NCI-H774 (cell line): ENCODE data around the gene FOXB1.
A peak's percentile ranks its signal among the peaks of the same experiment; 100 is the strongest.

Source experiments
- DNase-seq: peaks from one replicate; lab custom pipeline; 2025; lab: John Stamatoyannopoulos, UW

The FOXB1 gene

GRCh38 chr15:60017538-60018520, 13.7 kb downstream of the FOXB1 start:
- no peak for DNase-seq

- DNase-seq = no peak
These were observed 16.6 kb downstream of the FOXB1 start for GRCh38 chr15:60020736-60021135.

DNA sequence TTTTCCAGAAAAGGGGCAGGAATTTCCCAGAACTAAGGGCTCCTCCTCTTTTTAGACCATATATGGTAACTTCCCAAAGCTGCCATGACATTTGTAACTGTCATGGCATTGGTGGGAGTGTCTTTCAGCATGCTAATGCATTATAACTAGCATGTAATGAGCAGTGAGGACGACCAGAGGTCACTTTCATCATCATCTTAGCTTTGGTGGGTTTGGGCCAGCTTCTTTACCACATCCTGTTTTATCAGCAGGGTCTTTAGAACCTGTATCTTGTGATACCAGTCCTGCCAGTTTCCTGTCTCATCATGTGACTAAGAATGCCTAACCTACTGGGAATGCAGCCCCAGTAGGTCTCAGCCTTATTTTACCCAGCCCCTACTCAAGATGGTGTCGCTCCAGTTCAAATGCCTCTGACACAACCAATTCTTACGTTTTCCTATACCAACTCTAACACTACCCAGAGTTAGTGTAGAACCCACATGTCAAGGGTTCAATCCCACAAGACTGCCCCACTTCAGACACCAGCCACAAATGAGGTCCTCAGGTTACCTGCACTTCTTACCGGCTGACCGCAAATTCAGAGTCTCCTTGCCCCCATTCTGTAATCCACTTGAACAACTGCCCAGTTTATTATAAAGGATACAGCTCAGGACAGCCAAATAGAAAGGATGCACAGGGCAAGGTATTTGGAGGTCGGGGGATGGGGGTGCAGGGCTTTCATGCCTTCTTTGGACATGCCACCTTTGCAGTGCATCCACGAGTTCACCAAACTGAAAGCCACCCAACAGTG, 17.7 kb downstream of the FOXB1 start:
- DNase-seq = no peak

- no peak for DNase-seq
These were observed 18.2 kb downstream of the FOXB1 start for GRCh38 chr15:60022379-60022741.

DNA sequence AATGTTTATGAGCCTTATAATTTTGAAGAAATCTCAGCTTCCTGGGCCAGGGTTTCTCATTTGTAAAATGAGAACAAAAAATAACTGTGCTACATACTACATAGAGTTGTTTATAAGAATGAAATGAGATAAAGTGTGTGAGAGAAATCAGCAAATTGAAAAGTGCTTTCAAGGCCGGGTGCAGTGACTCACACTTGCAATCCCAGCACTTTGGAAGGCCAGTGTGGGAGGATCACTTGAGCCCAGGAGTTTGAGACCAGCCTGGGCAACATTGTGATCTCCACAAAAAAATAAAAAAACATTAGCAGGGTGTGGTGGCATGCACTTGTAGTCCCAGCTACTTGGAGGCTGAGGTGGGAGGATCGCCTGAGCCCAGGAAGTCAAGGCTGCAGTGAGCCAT, 22.4 kb downstream of the FOXB1 start:
- no peak for DNase-seq

- peak; percentile 36 for DNase-seq
These were observed 31.2 kb downstream of the FOXB1 start for GRCh38 chr15:60035344-60035743.

- no peak for DNase-seq
These were observed 35.2 kb downstream of the FOXB1 start for GRCh38 chr15:60039316-60039715.

GRCh38 chr15:60043744-60044435, 39.8 kb downstream of the FOXB1 start:
- DNase-seq = no peak

DNA sequence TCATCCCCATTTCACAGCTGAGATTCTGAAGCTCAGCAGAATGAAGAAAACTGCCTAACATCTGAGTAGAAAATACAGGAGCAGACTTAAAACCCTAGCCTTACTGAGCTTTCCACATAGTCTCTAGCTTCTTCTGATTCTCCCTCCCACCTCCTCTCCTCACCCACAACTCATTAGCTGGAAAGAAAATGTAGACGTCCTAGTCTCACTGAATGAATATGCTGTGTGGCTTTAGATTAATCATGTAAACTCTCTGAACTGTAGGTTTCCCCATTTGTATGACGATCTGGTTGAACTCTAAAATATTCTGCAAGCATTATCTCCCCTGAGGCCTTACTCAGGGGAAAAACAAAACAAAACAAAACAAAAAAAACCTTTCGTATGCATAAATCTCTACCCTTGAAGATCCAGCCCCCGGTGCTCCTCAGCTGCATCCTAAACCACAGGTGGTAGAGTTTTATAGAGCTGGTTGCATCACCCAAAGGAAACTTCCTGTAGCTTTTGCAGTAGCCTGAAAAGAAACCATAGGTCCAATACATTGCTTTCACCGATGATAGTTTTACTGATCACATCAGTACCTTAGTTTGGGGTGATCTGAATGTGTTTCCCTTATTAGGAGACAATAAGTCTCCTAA, 40.6 kb downstream of the FOXB1 start:
- no peak for DNase-seq

DNA sequence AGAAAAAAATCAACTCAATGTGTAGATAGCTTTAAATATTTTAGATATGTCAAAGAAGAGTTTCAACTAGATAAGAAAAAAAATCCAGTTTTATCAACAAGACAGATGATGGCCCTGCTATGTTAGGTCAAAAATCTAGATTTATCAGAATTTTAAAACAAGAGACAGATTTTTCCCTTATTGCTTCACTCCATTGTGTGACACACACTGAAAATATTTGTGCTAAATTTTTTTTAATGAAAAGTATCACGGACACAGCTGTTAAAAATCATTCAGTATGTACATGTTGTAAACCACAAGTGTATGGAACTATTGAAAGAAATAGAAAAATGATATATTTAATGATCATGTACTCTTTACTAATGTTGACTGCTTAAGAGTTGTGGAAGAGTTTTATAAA, 43.6 kb downstream of the FOXB1 start:
- no peak for DNase-seq

- no peak for DNase-seq
These were observed 45.8 kb downstream of the FOXB1 start for GRCh38 chr15:60049948-60050347.

DNA sequence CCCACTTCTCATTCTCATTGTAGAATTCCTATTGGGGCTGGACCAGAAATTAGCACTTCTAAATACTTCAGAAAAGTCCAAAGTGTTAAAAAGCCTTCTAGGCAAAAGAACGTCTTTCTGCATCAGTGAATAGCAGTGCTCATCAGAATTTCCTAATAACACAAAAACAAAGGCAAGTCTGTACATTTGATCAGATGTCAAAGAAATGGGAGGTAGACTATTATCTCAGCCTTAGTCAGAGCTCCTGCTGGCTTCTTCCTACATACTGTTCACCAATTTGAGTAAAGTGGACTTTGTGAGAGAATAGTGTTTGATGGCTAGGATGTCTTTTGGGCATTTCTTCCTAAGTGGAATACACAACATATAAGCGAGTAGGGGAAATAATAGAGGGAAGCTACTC, 48.7 kb downstream of the FOXB1 start:
- no peak for DNase-seq

DNA sequence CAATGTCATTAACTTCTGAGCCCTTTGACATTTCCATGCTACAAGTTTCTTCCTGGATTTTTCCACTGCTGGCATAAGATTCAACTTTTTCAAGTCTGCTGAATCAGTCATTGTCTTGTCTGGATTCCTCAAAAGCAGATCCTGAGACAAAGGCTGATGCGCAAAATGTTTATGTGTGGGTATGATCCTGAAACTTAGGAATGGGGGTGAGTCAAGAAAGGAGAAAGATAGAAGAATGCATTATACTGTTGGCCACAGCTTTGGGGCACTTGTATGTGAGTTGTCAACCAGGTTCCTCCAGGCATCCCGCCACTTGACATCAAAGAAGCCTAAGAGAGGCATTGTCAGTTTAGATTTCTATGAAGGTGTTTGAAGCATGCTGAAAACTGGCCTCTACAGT, 50.4 kb downstream of the FOXB1 start:
- no peak for DNase-seq
